ENCODE measurements around the gene CALML5.

Gene CALML5

DNA sequence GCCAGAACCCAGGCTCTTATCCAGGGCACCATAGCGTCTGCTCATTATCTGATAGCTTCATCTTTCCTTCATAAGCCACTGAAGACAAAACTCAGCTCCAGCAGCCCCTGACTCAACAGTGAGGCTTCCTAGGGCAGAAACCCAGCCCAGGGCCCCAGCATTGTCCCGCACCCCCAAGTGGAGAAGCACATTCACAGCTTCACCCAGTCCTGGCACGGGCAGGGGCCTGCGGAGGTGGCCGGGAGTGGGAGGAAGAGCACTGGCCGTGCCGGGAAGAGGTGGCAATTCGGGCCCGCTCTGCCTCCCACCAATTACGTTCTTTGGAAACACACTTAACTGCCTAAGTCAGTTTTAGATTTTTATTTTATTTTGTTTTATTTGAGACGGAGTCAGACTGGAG, 10.3 kb upstream of the CALML5 start:
- DNase-seq (ENCODE audit: extremely low read depth, low read depth), result no peak
- TF ChIP-seq, protein P1, sequence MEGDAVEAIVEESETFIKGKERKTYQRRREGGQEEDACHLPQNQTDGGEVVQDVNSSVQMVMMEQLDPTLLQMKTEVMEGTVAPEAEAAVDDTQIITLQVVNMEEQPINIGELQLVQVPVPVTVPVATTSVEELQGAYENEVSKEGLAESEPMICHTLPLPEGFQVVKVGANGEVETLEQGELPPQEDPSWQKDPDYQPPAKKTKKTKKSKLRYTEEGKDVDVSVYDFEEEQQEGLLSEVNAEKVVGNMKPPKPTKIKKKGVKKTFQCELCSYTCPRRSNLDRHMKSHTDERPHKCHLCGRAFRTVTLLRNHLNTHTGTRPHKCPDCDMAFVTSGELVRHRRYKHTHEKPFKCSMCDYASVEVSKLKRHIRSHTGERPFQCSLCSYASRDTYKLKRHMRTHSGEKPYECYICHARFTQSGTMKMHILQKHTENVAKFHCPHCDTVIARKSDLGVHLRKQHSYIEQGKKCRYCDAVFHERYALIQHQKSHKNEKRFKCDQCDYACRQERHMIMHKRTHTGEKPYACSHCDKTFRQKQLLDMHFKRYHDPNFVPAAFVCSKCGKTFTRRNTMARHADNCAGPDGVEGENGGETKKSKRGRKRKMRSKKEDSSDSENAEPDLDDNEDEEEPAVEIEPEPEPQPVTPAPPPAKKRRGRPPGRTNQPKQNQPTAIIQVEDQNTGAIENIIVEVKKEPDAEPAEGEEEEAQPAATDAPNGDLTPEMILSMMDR (IDR thresholded peaks at IDR 0.05; ENCODE audit: low read depth, low read length), result no peak

DNA sequence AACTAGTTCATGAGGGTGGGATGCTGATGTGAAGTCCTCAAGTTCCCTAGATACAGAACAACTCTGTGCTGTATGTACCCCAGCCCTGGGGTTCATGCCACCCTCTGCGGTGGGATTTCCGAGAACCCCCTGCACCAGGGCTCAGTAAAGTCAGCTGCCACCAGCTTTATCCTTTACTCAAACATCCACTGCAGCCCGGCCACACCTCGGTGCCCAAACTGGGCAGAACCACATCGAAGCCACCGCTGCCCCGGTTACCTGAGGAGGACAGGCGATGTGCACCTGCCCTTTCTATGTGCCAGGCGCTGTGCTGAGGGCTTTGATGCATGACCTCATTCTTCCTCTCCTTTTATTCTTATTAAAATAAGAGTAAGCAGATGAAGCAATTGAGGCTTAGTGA, 9.9 kb upstream of the CALML5 start:
- DNase-seq (ENCODE audit: extremely low read depth, low read depth), result no peak
- TF ChIP-seq, protein P1 (IDR thresholded peaks at IDR 0.05; ENCODE audit: low read depth, low read length), result no peak

DNA sequence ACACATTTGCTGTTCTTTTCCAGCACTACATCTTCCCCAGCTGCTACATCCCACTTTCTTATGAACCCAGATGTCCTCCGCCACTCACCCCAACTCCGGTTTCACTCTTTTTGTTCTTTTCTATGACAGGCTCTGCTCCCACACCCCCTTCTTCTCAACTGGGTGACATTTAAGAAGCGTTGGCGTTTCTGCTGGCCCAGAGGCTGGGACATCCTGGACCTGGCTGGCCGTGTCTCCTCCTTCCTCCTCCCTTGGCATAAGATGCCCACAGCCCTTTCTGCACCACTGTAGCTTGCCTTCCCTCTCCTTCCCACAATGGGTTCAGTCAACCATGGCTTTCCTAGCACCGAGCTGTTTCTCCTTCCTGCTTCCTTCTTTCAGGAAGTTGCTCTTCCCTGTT, 9.4 kb upstream of the CALML5 start:
- TF ChIP-seq, protein P1 (IDR thresholded peaks at IDR 0.05; ENCODE audit: low read depth, low read length), result no peak
- DNase-seq (ENCODE audit: extremely low read depth, low read depth), result no peak

DNA sequence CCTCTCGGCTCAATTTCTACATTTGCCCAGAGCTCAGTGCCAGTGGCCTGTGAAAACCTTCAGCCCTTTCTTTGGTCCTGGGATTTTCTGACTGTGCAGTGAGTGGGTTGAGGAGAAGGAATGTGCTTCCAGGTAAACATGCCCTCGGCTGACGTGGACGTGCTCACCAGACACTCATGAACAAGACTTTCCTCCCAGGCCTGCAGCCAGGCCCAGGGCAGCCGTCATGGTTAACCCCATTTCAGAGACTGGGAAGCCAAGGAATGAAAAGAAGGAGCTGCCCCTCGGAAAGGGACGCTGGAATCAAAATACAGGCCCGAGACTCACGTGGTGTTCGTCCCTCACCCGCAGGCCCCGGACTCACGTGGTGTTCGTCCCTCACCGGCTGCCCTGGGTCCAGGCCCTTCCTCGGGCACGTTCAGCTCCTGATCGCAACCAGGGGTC, 8.8 kb upstream of the CALML5 start:
- no peak for DNase-seq (ENCODE audit: extremely low read depth, low read depth)
- TF ChIP-seq, protein P1 (IDR thresholded peaks at IDR 0.05; ENCODE audit: low read depth, low read length), result no peak

DNA sequence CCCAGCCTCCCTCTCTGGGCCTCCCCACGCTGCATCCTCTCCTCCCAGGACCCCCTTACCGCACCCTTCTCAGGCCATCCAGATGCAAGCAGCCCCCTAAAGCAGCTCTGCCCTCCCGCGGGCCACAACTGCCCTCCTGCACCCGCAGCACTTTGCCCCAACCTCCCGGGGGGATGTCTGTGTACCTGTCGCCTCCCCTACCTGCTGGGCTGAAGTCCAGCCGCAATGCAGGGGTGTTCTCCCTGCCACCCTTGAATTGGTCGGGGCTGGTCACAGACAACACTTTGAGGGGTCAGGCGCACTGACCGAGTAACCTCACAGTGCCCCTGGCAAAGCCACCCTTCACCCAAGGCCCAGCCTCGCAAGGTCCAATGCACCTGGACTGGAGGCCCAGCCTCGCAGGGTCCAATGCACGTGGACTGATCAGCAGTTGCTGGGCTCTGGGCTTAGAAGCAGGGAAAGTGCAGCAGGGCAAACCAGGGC, 8.3 kb upstream of the CALML5 start:
- TF ChIP-seq, protein P1 (IDR thresholded peaks at IDR 0.05; ENCODE audit: low read depth, low read length), result no peak
- DNase-seq (ENCODE audit: extremely low read depth, low read depth), result no peak

DNA sequence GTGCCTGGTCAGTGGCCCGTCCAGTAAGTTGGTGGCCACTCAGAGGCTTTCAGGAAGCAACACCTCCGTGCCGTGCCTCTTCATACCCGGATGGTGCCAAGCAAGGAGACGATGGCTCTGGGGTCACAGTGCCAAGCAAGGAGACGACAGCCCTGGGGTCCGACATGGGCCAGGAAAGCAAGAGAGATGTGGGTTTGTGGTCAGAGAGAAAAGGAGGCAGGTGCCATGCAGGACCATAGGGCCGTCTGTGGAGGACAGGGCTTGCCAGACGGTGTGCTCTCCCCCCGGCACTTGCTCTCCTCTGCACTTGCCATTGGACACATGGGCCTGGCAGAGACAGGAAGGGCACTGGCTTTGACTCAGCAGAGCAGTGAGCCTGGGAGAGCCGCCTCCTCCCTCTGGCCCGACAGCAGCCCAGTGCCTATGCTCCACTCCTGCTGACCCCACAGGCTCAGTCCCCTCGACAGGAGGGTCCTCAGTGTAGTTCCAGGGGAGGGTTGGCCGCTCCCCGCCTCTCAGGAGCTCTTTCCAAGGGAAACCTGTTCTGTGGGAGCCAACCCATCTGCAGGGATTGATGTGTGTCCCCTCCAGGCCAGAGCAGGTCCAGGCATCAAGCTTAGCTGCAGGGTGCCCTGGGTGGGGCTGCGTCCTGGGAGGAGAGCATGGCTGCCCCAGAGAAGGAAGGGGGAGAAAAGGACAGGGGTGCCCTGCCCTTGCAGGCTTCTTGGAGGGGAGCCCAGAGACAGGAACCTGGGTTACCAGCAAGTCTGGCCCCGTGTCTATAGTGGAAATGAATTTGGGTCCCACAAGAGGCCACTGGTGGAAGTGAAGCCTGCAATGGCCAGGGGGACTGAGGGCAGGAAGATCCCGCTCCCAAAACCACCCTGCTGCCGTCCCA, 7.6 kb upstream of the CALML5 start:
- DNase-seq (ENCODE audit: extremely low read depth, low read depth), result no peak
- TF ChIP-seq, protein P1 (IDR thresholded peaks at IDR 0.05; ENCODE audit: low read depth, low read length), result no peak

DNA sequence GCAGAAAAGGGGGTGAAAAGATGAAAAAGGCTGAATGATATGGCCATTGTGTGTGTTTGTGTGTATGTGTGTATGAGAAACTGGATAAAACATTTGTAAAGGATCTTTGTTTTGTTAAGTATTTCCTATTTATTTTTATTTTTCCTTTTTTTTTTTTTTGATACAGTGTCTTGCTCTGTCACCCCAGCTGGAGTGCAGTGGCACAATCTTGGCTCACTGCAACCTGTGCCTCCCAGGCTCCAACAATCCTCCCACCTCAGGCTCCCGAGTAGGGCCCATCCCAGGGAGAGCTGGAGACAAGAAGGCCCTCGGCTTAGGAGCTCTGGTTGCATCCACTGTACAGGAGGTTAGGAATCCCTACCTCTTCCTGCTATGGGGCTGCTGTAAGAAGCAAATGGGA, 6.9 kb upstream of the CALML5 start:
- TF ChIP-seq, protein P1 (IDR thresholded peaks at IDR 0.05; ENCODE audit: low read depth, low read length), result no peak
- no peak for DNase-seq (ENCODE audit: extremely low read depth, low read depth)
